ENCODE data around the gene SGSM2.

SGSM2 gene

DNA sequence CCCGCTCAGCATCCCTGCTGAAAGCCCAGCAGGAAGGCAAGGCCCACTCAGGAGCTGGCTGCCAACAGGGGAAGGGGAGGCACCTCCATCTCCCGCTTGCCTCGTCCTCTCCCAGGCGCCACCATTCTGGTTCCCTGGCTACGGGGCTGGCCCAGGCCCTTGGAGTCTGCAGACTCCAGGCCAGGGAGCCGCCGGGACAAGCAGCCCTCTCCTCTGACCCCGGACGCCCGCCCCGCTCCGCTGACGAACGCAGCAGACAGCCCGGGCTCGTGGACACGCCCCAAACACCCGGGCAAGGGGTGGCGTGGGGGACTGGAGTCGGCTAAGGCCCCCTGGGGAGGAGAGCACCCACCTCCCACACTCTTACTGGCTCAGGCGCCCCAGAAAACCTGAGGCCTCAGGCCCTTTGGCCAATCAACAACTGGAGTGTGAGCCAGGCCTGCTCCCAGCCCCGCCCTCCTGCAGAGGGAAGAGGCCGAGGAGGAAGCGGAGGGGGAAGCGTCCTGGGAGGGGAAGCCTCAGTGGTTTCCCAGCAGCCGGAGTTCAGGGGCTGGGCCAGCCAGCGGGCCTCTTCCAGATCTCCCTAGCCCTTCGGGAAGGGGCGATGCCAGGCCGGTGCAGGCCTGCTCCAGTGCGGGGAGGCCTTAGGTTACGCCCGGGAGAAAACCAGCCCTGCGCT lies 59.4 kb downstream of the SGSM2 start:
- DNase-seq (ENCODE audit: insufficient read length, low spot score) = peak; percentile 95
- FAIRE-seq = peak; percentile 95

DNA sequence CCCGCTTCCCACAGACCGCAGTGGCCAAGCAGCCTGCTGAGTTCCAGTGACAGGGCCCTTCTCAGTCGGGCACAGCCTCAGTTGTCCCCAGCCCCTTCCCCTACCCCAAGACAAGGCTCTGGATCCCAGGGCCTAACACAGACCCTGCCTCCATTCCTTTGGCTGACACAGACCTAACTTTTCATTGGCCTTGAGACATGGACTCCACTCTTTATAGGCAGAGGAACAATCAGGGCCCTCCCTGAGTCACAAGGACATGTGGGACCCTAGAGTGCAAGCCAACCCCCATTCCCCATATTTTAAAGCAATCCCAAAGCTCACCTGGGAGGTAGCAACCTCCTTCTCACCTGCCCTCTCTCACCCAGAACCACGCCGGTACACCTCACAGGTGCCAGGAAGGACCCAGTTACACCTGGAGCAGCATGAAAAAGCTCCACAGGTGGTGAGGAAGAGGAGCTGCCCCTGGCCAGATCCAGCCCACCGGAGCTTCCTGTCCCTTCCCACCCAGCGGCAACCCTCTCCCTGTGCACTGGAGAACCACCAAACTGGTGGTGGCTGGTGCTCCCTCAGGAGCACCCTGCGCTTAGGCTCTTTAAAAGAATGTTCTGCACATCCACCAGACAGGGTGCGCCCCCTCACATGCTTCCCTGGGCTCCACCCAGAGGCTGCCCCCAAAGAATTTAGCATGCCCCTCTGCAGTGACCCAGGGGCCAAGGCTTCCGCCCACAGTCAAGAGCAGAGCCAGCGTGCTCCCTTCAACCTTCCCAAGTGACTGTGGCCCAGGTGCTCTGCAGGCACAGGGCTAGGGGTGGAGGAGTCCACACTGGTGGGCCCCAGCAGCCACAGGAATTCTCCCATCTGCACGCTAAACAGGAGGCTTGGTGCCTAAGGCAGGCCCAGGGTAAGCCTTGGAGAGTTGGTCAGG lies 60.2 kb downstream of the SGSM2 start:
- no peak for DNase-seq (ENCODE audit: insufficient read length, low spot score)
- FAIRE-seq = peak; percentile 38

DNA sequence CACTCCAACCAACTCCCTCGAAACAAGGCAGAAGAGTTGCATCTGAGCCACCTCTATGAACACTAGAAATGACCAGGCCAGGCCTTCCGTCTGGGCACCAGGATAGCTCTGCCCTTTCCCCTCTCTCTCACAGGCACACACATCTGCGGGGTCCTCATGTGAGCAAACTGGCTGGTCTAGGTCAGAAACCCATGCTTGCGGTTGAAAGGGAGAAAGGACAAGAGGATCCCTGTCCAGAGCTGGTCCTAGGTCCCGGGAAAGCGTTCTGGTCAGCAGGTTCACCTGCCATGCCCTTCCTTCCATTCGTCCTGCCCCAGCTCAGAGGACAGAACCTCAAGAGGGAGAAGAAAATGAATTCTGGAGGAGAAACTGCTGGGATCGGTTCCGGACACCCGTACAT lies 60.9 kb downstream of the SGSM2 start:
- no peak for FAIRE-seq

DNA sequence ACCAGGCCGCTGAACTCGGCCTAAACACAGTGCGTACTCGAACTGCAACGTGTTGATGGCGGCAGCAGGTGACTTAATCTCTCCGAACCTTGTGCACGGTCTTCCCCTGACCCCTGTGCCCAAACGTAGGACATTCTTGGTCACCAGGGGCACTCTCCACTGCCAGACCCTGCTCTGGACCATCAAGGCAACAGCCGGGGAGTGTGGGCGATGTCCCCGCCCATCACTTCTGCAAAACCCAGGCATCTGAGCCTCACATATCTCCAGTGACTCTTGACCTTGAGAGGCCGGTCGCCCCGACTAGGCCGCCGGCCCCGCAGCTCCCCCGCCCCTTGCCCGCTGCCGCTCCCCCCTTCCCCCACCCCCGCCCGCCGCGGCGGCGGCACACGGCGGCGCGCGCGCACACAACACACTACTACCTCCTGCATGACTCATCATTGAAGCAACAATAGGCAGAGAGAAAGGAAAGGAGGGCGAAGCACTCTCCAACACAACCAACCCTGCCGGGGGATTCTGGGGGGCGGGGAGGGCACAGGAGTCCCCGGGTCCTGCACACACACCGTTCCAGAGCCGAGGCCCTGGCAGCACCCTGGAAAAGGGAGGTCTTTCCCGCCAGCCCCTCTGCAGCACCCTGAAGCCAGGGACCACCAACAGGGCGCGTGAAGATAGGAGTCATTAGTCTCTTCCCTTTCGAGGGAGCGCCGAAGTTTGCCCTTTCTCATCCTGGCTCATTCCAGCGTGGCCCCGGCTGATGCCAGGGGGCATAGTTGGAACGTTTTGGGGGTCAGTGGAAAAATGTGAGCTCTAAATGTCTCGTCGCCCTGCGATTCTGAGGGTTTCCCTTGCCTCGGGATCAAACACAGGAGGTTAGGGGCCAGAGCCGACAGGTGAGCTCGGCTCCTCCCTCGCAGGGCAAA lies 61.6 kb downstream of the SGSM2 start:
- FAIRE-seq = peak; percentile 96
- DNase-seq (ENCODE audit: insufficient read length, low spot score) = peak; percentile 70

More for the DNA sequence above, 60.9 kb downstream of the SGSM2 start:
- DNase-seq (ENCODE audit: insufficient read length, low spot score) = no peak

DNA sequence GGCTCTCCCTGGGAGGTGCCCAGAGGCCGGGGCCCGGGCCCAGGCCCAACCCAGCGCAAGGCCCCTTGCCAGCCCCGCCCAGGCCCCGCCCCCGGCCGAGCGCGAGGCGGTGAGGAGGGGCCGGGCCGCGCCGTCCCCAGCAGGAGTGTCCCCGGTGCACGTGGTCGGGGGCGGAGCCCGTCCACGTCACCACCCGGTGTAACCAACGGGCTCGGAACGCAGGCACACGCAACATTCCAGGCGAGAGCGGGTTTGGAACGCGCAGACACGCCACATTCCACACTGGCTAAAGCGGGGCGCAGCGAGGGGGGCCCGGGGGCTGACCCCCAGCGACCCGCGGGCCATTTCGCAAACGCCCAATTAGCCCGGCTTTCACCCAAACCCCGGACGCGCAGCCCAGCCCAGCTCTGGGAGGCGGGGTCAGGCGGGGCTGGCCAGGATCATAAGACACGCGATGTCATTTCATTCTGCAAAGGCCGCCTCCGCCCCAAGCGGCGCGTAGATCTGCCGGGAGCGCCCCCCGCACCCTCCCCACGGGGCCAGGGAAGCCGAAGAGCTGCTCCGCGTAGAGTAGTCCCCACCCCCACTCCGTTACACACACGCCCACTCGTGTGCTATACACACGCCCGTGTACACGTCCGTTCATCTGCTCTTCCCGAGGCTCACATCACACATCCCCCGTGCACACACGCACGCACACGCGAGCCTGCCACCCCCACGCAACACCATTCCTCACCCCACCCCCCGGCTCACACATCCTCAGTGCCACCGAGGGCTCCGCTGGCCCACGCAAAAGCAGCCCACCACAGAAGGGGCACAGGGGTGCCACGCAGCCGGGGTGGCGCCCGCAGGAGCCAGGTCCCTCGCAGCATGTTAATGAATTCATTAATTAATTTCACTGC lies 62.5 kb downstream of the SGSM2 start:
- peak; percentile 99 for FAIRE-seq

DNA sequence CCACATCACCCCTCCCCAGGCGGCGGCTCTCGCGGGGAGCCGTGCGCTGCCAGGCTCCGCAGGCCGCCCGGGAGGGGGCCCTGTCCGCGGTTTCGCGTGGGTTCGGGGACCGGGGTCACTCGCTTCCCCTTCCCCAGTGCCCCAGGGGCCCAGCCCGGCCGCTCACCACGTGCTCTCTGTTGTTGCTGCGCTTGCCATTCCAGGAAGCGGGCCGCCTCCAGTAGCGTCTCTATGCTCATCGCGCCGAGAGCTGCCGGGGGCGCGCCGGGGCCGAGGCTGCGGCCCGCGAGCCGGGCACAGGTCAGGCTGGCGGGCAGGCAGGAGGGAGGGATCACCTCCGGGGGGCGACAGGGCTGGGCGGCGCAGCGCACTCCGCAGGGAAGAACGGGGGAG lies 63.2 kb downstream of the SGSM2 start:
- no peak for FAIRE-seq
- no peak for DNase-seq (ENCODE audit: insufficient read length, low spot score)

More for the DNA sequence above, 62.5 kb downstream of the SGSM2 start:
- peak; percentile 95 for DNase-seq (ENCODE audit: insufficient read length, low spot score)

DNA sequence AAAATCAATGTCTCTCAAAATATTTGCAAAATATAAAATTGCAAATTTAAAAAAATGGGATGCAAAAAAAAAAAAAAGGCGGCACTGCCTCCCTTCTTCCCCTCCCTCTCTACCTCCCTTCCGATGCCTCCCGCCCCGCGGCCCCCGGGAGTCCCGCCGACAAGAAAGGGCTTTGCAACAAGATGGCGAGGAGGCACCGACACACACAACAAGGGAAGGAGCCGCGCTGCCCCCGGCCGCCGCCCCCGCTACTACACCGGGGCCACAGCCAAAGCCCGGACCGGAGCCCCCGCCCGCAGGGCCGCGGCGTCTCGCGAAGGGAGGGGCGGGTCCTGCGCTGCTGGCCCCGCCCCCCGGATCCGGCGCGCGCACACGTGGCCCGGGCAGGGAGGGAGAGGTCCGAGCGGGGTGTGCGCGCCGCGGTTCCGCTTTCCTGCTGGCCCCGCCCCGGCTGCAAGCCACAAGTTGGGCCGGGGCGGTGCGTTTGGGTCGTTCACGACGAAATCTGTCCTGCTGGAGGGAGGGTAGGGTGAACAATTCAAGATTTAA lies 63.6 kb downstream of the SGSM2 start, which contains the start of gene MNT:
Gene MNT, minus strand, starts transcription at position 184 of the 549 bp plus-strand sequence. CDS start 348 bp downstream, outside the sequence.
- FAIRE-seq = no peak

DNA sequence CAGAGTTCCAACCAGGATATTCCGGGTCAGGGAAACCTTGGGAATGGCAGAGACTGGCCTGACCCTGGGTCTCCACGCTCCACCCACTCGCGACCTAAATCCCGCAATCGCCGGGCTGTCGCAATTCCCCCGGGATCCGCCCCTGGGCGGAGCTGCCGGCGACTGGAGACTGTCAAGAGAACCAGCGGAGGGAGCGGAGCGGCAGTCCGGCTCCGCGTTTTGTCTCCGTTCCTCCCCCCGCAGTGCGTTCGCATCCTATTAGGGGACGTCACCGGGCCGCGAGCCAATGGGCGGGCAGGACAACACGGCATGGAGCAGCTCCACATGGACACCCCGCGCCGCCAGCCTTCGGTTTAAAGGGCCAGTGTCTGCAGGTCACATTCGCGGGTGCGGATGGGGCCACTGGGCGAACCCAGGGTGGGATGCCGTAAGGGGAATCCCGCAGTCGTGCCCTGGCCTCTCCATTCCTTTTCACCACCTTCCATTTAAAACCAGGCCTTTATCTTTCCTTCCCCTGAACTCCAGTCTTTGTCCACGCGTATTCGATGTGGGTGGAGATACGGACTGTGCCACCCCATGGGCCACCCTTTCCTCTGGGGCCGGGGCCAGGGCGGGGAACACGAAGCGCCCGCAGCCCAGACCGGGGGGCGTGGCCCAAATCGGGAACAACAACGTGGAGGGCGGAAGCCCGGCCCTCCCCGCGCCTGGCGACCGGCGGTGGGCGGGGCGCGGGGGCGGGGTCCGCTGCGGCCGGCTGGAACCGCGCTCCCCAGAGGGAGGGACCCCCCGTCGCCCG lies 64.3 kb downstream of the SGSM2 start:
- FAIRE-seq (peak; percentile 99), DNase-seq (ENCODE audit: insufficient read length, low spot score) (peak; percentile 95)

More for the DNA sequence above, 63.6 kb downstream of the SGSM2 start, which contains the start of gene MNT:
- DNase-seq (ENCODE audit: insufficient read length, low spot score) = peak; percentile 91

DNA sequence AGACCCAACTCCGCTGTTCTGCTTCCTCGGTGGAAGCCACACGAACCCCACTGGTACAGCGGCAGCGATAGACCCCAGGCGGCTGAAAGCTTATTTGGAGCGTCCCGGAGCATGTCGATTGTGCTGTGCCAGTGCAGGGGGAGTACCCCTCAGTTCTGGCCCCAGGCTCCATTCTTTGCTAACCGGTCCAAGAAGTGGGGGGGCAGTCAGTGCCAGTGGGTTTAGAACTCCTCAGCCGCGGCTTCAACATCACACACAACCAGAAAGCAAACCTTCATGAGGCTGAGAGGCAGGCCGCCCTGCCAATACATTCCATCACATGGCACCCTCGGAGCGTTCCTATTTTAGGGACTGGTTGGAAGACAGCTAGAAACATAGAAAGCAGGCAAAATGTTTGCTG lies 65.2 kb downstream of the SGSM2 start:
- DNase-seq (ENCODE audit: insufficient read length, low spot score) (no peak), FAIRE-seq (no peak)

DNA sequence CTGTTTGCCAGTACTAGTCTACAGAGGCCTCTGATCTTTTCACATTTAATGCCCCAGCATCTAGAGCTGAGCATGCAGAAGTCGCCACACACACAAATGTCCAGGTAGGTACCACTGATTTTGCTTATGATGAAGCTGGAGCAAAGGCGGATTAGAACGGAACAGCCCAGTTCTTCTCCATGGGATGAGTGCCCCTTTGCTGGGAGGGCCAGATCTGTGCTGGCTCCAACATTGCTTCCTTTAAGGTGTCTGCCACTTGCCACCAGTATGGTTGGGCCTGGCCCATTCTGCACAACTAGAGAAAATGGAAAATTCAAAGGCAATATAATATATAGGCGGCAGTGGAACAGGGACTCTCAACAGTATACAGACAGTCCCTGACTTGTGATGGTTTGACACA lies 65.7 kb downstream of the SGSM2 start:
- DNase-seq (ENCODE audit: insufficient read length, low spot score) (no peak), FAIRE-seq (no peak)

DNA sequence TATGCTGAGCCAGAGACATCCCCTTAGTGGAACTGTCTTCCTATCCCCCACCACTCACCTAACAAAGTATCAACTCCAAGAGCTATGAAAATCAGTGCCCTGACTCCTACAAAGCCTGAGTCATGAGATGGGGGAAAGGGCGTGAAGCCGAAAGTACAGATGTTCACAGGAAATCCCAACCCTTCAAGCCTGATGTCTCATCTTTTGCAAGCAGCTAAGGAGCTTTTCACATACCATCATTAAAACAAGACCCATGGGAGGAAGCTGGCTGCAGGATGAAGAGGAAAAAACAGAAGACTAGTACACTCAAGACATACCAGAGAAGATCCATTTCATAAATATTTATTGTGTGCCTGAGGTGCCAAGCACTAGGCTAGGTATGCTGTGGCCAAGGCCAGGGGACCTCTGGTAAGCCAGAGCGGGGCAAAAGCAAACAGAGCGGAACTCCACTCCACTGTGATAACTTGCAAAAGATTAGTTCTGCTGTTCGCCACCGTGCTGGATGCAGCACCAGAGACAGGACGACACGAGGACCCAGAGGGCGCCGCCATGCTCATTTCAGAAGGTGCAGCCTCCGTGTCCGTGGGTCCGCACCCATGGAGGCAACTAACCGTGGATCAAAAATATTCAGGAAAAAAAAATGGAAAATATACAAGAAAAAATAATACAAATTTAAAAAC lies 68.1 kb downstream of the SGSM2 start:
- DNase-seq (ENCODE audit: insufficient read length, low spot score) = no peak
- FAIRE-seq = peak; percentile 90

DNA sequence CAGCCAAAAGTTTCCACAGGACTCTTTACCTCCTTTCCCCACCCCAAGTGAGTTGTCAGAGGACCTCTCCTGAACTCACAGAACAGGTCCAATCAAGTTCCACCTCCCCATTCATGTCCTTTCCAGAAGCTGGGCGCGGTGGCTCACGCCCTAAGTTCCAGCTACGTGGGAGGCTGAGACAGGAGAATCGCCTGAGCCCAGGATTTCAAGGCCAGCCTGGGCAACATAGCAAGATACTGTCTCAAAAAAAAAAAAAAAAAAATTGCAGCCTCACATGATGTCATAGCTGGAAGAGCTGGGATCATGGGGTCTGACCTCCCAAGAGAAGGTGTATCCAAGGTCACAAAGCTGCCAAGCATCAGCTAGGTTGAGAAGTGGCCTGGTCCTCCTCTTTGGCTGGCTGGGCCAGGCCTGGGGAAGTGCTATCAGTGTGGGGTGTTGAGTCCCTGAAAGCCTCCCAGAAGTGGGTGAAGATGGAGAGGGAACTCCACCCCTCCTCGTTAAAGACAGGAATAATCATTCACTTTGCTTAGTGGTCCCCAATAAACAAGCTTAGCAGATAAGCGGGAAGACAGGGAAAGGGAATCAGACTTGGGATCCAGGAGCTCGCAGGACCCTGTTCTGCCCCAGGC lies 69.1 kb downstream of the SGSM2 start:
- no peak for FAIRE-seq
- DNase-seq (ENCODE audit: insufficient read length, low spot score) = no peak

DNA sequence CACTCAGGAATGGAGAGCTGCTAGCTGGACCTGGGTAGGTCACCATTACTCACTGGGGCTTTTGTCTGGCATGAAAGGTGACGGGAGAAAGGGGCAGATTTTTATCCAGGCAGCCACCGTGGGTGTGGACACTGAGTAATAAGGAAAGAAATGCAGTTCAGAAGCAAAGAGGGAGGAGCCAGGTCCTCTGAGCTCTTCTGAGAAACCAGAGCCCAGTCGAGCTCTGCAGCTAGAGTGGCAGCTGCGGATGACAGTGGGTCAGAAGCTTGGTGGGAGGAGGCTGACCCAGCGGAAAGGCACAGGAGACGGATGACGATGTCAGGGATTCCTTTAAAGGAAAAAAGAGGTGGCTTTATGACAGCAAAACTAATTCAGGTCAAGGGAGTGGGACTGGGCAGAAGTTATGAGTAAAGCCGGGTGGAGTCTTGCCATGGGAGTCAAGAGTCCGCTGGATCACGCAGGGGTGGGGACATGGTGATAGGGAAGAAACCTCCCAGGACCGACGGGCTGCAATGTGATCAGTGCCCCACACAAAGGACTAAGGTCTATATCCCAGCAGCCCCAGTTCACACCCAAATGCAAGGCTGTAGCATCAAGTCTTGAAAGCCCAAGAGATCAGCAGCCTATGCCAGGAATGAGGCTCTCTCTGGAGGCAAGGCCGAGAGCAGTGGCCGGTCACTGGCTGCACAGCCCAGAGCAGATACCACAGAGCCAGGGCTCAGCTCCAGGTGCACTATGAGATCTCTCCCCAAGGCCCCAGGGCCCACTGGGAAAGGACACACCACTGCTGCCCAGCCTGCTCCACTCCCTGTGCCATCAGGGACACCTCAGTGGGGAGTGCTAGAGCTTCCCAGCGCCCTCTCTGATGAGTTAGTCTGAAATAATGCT lies 69.8 kb downstream of the SGSM2 start:
- FAIRE-seq = peak; percentile 88
- peak; percentile 81 for DNase-seq (ENCODE audit: insufficient read length, low spot score)

DNA sequence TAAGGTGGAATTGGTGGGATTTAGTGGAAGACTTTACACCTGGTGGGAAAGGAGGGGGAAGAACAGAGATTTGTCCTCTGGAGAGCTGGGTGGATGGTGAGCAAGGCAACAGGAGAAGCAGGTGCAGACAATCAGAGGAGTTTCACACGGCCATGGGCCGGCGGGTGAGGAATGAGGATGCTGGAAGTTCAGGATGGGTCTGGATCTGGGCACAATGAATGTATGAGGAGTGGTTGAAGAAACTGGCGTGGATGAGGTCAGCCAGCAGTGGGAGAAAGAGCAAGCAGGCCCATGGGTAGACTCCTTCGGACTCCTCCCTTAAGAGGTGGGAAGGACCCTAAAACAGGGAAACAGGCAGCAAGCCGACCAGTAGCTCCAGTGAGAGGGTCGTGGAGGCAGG lies 73.7 kb downstream of the SGSM2 start:
- FAIRE-seq = no peak
- DNase-seq (ENCODE audit: insufficient read length, low spot score) = no peak

DNA sequence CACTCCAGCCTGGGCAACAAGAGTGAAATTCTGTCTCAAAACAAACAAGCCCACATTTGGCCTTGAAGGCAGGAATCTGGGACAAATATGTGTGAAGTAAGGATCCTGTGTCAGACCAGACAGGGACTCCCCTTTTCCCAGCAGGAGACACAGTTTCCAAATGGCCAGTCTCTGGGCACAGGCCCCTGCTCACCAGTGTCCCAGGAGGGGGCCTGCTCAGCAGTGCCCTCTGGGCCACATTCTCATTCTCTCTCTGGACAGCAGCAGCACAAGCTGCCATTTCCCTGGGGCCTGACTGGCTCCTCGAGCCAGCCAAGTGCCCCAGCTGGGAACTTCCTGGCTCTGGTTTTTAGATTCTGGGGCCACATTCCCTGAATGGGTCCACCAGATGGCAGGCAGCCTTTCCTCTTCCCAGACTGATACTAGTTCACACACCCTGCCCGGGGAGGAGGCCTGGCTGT lies 75.3 kb downstream of the SGSM2 start:
- FAIRE-seq = no peak
- no peak for DNase-seq (ENCODE audit: insufficient read length, low spot score)

DNA sequence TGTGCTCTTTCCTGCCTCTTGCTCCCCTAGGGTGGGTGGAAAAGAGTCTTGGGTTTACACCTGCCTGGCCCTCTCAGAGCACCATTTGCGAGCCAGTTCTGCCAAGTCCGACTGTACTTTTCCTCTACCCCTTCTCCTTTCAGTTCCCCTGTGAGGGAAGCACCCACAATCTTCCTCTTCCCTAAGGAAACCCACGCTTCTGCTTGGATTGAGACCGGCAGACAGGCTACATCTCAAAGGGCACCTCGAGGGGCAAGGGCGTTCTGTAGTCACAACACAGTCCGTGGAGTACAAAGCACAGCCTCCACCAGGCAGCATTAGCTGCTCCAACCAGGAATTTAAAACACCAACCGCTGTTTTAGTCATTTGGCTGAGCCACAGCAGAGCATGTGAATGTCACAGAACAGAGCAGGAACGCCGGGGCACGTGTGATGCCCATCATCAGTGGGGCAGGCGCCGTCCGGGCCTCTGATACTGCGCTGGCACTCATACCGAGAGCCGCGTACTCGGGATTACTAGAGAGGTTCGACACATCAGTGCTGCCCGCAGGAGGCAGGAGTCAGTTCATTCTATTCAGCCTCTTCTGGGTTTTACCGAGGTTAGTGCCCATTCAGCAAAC lies 77.3 kb downstream of the SGSM2 start:
- DNase-seq (ENCODE audit: insufficient read length, low spot score) = no peak
- FAIRE-seq = no peak
